NCI-H510A treated with DMSO at 0.1 percent for 48 hours (cell line): Measurements from ENCODE around the gene KRTAP12-1.
"Not testable (repeated sequence)": the region's sequence is repeated elsewhere in the genome, so short reads cannot be mapped to it uniquely, and the experiment has no call there.

ENCODE experiments used
- DNase-seq: peaks from one replicate; lab custom pipeline; 2025; lab: John Stamatoyannopoulos, UW

The KRTAP12-1 gene

DNA sequence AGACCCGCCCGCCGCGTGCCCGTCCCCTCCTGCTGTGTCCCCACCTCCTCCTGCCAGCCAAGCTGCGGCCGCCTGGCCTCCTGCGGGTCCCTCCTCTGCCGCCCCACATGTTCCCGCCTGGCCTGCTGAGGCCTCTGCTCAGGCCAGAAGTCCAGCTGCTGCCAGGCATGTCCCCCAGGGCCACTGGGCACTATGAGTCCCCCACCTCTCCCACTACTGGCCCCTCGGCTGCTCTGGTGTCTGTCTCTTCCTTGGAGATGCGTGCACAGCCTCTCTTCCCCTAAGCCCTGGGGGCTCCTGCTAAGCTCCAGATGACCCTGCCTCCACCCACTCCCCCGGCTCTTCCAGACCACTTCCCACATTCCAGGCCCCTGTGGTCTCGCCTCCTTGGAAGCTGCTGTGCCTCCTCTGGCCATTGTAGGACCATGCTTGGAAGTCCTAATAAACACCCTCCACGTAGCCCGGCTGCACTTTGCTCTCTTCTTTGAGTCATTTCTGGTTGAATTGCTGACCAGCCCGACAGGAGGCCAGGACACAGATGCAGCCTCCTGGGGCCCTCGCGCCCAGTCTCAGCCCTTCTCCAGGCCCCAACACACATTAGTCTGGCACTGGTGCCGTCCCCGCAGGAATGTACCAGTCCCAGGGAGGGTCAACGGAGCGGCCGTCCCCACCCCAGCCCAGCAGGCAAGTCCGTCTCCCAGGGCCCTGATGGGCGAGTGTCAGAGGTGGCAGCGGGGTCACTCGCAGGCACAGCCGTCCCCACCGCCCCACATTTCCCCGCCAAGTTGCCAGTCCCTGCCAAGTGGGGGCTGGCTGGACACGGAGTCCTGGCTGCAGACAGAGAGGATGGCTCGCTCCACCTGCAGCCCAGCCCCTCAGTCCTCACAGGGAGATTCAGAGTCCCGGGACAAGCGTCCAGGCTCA is 16.1 kb upstream of the KRTAP12-1 start:
- no peak for DNase-seq

DNA sequence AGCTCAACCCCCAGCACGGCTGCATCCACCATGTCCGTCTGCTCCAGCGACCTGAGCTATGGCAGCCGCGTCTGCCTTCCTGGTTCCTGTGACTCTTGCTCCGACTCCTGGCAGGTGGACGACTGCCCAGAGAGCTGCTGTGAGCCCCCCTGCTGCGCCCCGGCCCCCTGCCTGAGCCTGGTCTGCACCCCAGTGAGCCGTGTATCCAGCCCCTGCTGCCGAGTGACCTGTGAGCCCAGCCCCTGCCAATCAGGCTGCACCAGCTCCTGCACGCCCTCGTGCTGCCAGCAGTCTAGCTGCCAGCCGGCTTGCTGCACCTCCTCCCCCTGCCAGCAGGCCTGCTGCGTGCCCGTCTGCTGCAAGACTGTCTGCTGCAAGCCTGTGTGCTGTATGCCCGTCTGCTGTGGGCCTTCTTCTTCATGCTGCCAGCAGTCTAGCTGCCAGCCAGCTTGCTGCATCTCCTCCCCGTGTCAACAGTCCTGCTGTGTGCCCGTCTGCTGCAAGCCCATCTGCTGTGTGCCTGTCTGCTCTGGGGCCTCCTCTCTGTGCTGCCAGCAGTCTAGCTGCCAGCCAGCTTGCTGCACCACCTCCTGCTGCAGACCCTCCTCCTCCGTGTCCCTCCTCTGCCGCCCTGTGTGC is 15.3 kb upstream of the KRTAP12-1 start, which contains the start of gene KRTAP10-12:
Gene KRTAP10-12 (plus strand): TSS at position 1 of the 639 bp plus-strand sequence. CDS start 30 bp downstream, at position 31.
- DNase-seq, result not testable (repeated sequence)

DNA sequence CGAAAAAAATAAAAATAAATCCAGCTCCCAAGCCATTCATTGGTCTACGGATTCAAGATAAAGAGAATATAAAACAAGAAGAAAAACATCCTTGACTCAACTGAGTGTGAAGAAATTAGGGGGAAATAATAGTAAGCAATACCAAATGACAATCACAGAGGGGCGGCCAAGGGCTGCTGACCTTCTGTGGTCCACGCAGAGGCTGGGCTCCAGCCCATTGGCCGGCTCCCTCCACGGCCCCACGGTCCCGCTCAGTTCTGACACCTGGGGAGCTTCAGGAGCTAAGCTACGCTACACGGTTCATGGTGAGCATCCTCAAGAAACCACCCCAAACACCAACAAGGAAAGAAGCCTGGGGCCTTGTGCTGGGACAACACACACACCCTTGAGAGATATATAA is 14.6 kb upstream of the KRTAP12-1 start:
- no peak for DNase-seq

DNA sequence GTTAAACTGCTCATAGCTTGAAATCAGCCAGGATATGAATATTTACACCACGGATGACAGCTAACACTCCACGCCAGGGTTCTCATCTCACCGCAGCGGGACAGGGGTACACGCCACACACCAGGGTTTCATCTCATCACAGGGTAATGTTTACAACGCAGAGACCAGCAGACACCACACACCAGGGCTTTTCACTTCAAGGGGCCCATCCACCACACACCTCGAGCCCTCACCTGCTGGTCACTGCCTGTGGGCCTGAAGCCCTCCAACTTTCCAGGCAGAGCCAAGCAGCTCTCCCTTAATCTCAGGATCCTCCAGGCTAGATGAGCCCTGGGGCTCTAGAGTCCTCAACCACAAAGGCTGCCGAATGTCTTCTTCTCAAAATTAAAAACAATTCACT is 13.7 kb upstream of the KRTAP12-1 start:
- no peak for DNase-seq

DNA sequence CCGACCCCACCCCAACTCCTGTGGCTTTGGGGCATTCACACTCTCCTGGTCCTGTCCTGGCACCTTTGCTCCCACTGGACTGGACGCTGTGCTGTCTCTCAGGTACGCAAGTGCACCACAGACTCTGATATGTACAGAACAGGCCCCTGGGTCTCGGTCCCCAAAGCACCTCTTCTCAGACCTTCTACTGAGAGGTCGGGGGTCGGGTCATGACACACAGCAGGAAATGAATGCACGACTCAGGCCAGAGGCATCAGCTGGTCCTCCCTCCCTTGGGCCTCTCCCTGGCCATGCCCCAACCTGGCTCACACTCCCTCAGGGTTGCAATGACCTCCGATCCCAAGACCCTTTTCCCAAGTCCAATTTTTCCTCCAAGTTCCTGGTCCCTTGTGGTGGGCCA is 13.2 kb upstream of the KRTAP12-1 start:
- DNase-seq, result no peak

DNA sequence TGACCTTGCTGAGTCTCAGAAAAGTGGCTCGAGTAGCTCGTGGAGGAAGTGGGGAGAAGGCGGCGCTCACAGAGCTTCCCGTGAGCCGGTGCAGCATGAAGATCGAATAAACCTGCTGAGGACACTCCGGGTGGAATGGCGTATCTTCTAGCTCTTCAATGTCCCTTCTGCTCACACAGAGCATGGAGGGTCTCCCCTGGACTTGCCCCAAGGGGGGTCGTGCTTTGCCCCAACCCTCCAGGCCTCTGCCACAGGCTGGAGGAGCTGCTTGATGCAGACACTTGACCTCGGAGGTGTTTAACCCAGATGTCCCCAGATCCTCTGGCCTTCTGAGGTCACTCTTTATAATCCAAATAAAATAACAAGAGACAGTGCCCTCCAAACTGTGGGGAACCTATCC is 12.8 kb upstream of the KRTAP12-1 start:
- no peak for DNase-seq

DNA sequence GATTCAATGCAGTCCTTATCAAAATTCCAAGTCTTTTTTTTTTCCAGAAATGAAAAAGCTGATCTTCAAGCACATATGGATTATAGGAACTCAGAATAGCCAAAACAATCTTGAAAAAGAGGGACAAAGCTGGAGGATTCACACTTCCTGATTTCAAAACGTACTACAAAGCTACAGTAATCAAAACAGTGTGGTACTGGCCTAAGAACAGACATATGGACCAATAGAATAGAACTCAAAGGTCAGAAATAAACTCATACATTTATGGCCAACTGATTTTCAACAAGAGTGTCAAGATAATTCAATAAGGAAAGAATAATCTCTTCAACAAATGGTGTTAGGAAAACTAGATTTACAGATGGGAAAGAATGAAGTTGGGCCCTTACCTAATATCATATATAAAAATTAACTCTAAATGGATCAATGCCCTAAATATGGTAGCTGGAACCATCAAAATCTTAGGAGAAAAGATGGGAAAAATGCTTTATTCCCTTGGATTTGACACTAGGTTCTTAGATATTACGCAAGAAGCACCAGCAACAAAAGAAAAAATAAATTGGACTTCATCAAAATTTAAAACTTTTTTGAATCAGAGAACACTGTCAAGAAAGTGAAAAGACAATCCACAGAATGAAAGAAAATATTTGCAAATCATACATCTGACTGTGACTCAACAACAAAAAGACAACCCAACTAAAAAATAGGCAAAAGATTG is 11.0 kb upstream of the KRTAP12-1 start:
- DNase-seq, result no peak

DNA sequence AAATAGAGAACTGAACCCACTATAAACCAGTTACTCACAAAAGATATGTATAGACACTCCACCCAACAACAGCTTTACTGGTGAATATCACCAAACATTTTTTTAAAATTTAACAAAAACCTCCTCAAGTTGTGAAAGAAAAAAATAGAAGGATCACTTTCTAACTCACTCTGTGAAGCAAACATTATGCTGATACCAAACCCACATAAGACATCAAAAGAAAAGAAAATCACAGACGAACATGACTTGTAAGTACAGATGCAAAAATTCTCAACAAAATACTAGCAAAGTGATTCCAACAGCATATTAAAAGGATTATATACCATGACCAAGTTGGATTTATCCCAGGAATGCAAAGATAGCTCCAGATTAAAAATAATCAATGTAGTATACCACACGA is 9.7 kb upstream of the KRTAP12-1 start:
- DNase-seq, result no peak

DNA sequence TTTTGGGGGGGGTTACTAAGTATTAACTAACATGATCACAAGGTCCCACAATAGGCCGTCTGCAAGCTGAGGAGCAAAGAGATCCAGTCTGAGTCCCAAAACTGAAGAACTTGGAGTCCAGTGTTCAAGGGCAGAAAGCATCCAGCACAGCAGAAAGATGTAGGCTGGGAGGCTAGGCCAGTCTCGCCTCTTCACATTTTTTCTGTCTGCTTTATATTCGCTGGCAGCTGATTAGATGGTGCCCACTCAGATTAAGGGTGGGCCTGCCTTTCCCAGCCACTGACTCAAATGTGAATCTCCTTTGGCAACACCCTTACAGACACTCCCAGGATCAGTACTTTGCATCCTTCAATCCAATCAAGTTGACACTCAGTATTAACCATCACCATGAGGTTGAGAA is 7.8 kb upstream of the KRTAP12-1 start:
- DNase-seq, result not testable (repeated sequence)

DNA sequence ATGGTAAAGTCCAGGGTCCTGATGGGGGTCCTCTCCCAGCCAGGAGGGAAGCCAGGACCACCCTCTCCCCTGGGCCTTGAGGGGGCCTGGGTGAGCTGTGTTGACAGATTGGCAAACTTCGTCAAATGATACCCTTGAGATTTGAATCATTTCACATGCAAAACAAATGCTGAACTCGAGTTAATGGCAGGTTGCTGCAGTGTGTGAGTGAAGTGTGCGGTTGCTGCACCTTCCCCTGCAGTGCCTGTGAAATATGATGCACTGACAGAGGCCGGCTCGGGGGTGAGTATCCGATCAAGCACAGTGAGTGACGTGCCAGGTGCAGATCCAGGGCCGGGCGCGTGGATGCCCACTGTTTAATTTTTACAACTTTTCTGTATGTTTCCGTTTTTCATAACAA is 5.7 kb upstream of the KRTAP12-1 start:
- DNase-seq, result peak; percentile 22

DNA sequence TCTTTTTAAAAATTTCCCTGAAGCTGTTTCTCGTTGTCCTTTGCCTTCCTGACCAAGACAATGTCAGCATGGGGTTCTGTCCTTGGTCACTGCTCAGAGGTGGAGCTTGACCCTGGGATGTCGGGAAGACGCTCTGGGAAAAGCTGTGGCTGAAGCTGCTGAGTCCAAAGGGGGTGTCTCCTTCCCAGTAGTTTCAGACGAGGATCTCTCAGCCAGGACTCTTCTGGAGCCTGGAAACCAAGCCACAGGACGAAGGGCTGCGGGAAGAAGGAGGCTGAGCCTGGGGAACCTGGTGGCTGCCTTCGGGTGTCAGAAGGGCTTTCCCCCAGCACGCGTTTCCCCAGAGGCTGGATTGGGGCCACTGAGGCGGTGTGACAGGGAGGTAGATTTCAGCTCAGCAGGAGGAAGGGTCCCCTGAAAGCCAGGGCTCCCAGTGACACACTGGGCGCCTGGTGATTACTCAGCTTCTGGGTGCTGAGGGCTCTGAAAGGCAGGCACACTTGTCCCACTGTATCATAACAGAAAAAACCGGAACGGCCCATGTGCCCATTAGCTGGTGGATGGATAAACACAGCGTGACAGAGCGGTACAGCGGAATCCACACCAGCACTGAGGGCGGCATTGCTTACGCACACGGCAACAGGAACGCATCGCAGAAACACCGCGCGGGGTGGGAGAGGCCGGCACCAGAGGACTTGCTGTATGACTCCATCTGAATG is 5.0 kb upstream of the KRTAP12-1 start:
- no peak for DNase-seq

DNA sequence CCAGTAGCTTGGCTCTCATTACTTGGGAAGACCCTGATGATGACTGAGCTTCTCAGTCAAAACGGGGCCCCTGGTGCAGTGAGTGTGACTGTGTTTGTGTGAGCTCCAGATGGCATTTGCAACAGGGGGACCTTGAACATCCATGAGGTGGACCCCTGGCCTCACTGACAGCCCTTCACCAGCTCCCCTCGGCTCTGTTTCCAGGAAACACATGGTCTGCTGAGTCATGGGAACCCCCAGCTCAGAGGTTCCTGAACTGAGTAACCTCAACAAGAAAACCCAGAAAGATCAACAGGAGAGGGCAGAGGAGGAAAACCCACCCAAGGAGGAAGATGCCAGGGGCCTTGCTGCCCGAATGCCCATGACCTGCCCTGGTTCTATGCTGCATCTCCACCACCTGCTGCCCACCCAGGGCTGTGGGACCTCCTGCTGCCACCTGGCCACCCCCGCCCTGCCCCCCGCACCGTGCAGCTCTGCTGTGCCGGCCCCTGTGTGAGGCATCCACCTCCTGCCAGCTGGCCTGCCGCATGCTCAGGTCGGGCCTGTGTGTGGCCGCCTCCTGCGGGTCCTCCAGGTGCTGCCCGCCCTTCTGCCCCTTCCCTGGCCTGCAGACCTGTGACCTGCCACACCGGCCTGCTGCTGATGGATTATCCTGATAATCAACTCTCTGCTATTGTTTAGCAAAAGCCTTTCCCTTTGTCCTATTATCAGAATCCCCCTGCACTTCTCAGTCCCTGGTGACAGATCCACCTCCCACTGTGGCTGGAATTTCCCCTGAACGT is 4.2 kb upstream of the KRTAP12-1 start:
- no peak for DNase-seq

DNA sequence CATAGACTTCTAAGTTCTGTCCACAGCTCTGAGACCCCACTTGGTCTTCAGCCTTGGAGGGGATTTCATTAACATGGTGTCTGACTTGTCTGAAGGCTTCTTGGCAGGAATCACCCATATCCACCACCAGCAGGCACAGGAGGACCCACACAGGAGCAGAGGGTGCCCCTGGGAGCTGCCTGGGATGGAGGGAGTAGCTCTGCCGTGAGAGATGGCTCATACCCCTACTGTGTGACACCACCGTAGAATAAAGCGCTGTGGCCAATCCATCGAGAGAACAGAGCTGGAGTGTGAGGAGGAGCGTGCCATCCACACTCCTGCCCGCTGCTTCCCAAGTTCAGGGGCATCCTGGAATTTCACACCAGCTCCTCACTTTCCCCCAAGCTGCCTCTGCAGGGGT is 3.1 kb upstream of the KRTAP12-1 start:
- not testable (repeated sequence) for DNase-seq

DNA sequence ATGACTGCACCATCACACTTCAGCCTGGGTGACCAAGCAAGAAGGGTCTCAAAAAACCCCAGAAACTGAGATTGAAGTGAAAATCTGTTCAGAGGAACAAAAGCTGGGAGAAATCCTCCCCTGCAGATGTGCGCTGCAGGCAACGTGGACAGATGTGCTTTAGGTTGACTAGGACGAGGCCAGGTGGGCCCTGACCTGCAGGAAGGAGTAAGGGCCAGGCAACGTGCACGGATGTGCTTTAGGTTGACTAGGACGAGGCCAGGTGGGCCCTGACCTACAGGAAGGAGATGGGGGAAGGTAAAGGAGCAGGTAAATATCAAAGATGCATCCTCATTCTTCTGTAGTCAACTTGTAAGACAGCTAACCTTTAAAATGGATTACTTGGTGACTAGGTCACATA is 2.5 kb upstream of the KRTAP12-1 start:
- no peak for DNase-seq

DNA sequence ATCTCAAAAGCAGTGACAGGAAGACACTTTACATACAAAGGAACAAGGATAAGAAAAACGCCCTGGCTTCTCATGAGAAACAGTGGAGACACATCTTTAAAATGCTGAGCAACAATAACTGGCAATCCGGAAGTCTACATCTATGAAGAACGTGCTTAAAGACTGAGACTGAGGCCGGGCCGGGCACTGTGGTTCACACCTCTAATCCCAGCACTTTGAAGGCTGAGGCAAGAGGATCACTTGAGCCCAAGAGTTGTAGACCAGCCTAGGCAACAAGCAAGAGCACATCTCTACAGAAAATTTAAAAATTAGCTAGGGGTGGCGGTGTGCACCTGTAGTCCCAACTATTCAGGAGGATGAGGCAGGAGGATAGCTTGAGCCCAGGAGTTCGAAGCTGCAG is 2.1 kb upstream of the KRTAP12-1 start:
- no peak for DNase-seq

DNA sequence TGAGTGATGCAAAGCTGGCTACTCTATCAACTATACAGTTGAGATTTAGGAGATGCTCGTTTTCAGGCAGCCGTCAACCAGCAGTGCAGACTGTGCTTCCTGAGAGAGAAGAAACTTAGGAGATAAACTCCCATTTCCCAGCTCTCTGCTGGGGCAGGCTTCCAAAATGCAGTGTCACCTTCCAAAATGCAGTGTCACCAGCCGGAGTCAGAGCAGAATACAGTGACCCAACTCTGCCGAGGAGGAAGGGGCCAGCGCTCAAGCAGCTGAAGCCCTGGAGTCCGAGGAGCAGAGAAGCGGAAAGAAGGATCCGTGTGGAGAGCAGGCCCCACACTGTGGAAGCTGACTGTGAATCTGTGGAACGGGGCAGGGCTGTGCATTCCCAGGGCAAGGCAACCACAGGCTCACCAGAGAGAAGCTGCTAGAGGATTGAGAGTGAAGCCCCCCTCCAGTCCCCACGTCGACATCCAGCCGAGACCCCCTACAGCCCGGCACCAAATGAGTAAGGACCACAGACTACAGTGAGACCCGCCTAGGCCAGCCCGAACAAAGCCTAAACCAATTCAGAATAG is 703 bp upstream of the KRTAP12-1 start:
- DNase-seq, result no peak

DNA sequence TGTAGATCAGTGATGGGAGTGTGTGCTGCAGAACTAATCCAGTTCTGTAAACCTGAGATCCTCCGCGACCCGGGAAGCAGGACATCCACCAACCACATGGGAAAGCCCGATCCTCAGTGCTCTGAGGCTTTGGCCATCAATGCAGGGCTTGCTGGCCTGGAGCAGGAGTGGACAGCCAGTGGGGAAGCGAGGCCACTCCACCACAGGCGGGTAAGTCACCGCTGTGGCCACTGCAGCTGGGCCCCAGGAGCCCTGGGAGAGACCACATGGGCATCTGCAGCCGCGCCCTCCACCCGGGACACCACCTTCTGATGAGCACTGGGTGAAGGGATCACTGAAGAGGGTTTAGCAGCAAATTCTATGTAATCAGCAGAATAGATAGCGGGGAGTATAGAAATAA is 811 bp downstream of the KRTAP12-1 start:
- DNase-seq, result no peak

DNA sequence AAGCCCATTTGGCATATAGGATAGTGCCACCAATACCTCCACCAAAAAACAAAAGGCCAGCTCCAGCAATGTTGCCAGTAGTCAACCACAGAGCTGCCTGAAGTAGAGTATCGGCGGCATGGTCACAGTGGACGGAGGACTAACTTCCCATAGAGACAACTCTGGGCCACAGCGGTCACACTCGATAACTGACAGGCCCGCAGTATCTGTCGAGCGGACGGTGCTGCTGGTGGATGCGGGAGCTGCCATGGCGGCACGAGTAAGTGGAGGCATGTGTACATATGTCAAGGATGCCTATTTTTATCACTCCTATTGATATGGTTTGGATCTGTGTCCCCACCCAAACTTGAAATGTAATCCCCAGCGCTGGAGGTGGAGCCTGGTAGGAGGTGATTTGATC is 4.1 kb downstream of the KRTAP12-1 start:
- DNase-seq, result no peak

DNA sequence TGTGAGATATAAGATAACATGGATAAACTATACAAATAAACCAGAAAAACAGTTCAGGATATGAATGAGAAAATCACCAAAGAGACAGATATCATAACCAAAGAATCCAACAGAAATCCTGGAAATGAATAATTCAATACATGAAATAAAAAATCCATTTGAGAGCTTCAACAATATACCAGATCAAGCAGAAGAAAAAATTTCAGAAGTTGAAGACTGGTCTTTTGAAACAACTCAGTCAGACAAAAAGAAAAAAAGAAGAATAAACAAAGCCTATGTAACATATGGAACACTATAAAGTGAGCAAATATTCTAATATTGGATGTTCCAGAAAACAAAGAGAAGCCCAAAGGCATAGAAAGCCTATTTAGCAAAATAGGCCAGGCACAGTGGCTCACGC is 10.1 kb downstream of the KRTAP12-1 start:
- DNase-seq, result no peak

DNA sequence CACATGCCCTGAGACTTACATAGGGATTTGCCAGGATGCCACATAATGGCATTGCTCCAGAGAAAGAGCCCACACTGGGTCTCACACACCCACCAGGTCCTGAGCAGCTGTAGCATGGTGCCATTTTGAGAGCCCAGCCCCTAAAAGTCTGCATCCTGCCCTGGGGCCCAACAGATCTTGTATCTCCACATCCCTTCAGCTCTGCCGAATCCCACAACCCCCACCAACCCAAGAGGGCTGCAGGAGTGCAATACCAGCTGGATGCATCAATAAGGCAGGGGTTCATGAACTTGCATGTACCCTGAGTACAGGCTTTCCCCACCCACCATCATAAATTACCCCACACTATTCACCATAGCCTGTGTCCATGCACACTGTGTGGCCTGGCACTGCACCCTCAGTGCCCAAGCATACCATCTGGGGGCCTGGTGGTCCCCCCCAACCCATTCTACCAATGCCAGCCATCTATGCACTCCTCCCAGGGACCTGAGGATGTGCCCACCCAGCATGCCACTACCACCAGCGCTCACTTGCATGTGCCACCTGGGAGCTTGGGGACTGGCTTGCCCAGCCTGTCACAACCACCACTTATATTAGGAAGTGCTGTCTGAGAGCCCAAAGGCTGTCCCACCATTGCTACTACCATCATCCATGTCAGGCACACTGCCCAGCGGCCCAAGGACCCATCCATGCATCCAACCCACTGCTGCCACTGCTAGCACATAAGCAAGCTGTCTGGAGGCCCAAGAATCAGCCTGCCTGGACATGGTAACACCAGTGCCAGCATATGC is 11.1 kb downstream of the KRTAP12-1 start:
- no peak for DNase-seq
